ENCODE results near the gene GNPTG.

GNPTG gene

GRCh38 chr16:1313721-1314369, 37.9 kb upstream of the GNPTG start:
- DNase-seq (ENCODE audit: low read depth): no peak
- no peak overlapping the region for H3K4me3 ChIP-seq (ENCODE audit: low read depth, low read length)
- TF ChIP-seq, protein P1, sequence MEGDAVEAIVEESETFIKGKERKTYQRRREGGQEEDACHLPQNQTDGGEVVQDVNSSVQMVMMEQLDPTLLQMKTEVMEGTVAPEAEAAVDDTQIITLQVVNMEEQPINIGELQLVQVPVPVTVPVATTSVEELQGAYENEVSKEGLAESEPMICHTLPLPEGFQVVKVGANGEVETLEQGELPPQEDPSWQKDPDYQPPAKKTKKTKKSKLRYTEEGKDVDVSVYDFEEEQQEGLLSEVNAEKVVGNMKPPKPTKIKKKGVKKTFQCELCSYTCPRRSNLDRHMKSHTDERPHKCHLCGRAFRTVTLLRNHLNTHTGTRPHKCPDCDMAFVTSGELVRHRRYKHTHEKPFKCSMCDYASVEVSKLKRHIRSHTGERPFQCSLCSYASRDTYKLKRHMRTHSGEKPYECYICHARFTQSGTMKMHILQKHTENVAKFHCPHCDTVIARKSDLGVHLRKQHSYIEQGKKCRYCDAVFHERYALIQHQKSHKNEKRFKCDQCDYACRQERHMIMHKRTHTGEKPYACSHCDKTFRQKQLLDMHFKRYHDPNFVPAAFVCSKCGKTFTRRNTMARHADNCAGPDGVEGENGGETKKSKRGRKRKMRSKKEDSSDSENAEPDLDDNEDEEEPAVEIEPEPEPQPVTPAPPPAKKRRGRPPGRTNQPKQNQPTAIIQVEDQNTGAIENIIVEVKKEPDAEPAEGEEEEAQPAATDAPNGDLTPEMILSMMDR (conservative IDR thresholded peaks at IDR 0.05; ENCODE audit: low read depth, low read length): no peak

DNA sequence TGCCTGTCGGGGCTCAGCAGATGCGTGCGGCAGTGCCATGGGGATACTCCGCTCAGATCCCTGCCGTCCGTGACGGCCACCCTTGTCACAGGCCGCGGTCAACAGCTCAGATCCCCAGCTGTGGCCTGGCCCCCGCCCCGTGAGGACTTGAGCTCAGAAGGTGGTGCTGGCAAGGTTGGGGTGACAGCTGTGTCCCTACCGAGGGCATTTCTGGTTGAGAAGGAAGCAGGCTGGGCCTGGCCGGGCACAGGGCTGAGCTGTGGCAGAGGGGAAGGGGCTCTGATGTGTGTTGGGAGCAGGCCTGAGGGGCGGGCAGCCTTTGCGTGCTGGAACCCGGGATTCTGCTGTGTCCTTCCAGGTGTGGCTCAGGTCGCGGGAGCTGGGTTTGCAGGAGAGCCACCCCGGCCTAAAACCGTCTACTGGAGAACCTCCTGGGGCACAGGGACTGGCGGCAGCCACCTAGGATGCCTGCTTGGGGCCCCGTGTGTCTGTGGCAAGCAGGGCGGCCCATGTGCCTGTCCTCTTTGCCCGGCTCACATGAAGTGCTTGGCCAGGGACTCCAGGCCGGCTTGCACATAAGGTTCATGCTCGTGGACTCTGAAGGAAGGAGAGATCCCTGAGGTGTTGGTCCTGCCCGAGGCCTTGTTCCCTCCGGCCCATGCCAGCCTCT, 37.2 kb upstream of the GNPTG start:
- no peak for DNase-seq (ENCODE audit: low read depth)
- TF ChIP-seq, protein P1 (conservative IDR thresholded peaks at IDR 0.05; ENCODE audit: low read depth, low read length): no peak
- no peak overlapping the region for H3K4me3 ChIP-seq (ENCODE audit: low read depth, low read length)

GRCh38 chr16:1315081-1316032, 36.4 kb upstream of the GNPTG start:
- no peak overlapping the region for H3K4me3 ChIP-seq (ENCODE audit: low read depth, low read length)
- no peak for DNase-seq (ENCODE audit: low read depth)
- TF ChIP-seq, protein P1 (conservative IDR thresholded peaks at IDR 0.05; ENCODE audit: low read depth, low read length): no peak

GRCh38 chr16:1316033-1316405, 35.7 kb upstream of the GNPTG start:
- no peak for DNase-seq (ENCODE audit: low read depth)
- TF ChIP-seq, protein P1 (conservative IDR thresholded peaks at IDR 0.05; ENCODE audit: low read depth, low read length): no peak
- H3K4me3 ChIP-seq (ENCODE audit: low read depth, low read length): no peak overlapping the region

- no peak overlapping the region for H3K4me3 ChIP-seq (ENCODE audit: low read depth, low read length)
- no peak for DNase-seq (ENCODE audit: low read depth)
- TF ChIP-seq, protein P1 (conservative IDR thresholded peaks at IDR 0.05; ENCODE audit: low read depth, low read length): no peak
Observed at GRCh38 chr16:1317479-1318267, 34.1 kb upstream of the GNPTG start.

DNA sequence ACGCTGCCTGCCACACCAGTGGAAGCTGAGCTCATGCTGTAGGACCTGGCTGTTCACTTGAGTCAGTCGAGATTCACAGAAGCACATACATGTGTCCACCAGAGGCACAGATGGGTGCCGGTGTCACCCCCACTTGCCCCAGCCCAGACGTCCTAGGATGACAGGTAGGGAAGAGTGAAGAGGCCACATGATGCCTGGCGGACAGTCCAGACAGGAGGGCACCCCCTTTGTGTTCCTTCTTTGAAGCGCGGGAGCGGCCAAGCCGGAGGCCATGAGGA, 33.5 kb upstream of the GNPTG start:
- H3K4me3 ChIP-seq (ENCODE audit: low read depth, low read length): no peak overlapping the region
- TF ChIP-seq, protein P1 (conservative IDR thresholded peaks at IDR 0.05; ENCODE audit: low read depth, low read length): no peak
- DNase-seq (ENCODE audit: low read depth): no peak

Data from choroid plexus epithelial cell (primary cell).